ENCODE measurements around the gene B4GALNT3. TPM values are rescaled to one million over a fixed set of nuclear protein-coding genes. Genes with fewer than 3 reads are reported as not detected.
A peak's percentile ranks its signal among the peaks of the same experiment; 100 is the strongest.

The B4GALNT3 gene
- total RNA-seq, 1 experiment from 2014 or later: 77.9 TPM

GRCh38 chr12:601976-602699, 142.4 kb downstream of the B4GALNT3 start:
- intact Hi-C loops (cut with micrococcal nuclease; ENCODE audit: unreplicated experiment): no loop called here
- POLR2A ChIA-PET: no interaction called here
- Mint-ChIP-seq H3K9me3 (ENCODE audit: unreplicated experiment) (no peaks in the 10 kb centered on the region), H3K27me3 (ENCODE audit: insufficient read depth, unreplicated experiment) (no peaks in the 10 kb centered on the region), H3K27ac (ENCODE audit: unreplicated experiment) (no peak overlapping the region), H3K4me1 (ENCODE audit: low read depth, unreplicated experiment) (no peaks in the 10 kb centered on the region), H3K36me3 (ENCODE audit: insufficient read depth, unreplicated experiment) (no peaks in the 10 kb centered on the region), H3K4me3 (ENCODE audit: unreplicated experiment) (no peak overlapping the region)
- CTCF ChIA-PET: no interaction called here
- 0 out of 2 replicates have a peak, but pooled peaks cover 1% of the 10 kb centered on the region for H3K4me1 ChIP-seq
- H3K9me3 ChIP-seq: no peaks in the 10 kb centered on the region
- no peaks in the 10 kb centered on the region for H3K27me3 ChIP-seq (replicated peaks; ENCODE audit: control insufficient read depth, insufficient read depth, low read length)
- no peaks in the 10 kb centered on the region for H3K36me3 ChIP-seq (ENCODE audit: control insufficient read depth, insufficient read depth, low read length)
- H3K4me3 ChIP-seq (ENCODE audit: low read depth, low read length): no peak overlapping the region
- TF ChIP-seq CTCF (IDR thresholded peaks at IDR 0.05; ENCODE audit: insufficient read depth in 1 of 2, low read depth in 1 of 2, low read length in 1 of 2, severe bottlenecking in 1 of 2, unreplicated experiment in 1 of 2): no peak
- no TSS peak for BruUV-seq (replicated peaks)
- peak in 1 of 2 experiments; percentile 8 for DNase-seq

GRCh38 chr12:602700-603068, 142.9 kb downstream of the B4GALNT3 start:
- Histone ChIP-seq H3K4me1 (0 out of 2 replicates have a peak, but pooled peaks cover 7% of the 10 kb centered on the region), H3K9me3 (no peaks in the 10 kb centered on the region), H3K36me3 (ENCODE audit: control insufficient read depth, insufficient read depth, low read length) (no peaks in the 10 kb centered on the region), H3K4me3 (ENCODE audit: low read depth, low read length) (no peak overlapping the region), H3K27me3 (replicated peaks; ENCODE audit: control insufficient read depth, insufficient read depth, low read length) (no peaks in the 10 kb centered on the region)
- DNase-seq: peak in 1 of 2 experiments; percentile 7
- no peaks in the 10 kb centered on the region for H3K9me3 Mint-ChIP-seq (ENCODE audit: unreplicated experiment)
- CTCF ChIA-PET: no interaction called here
- no peak overlapping the region for H3K27ac Mint-ChIP-seq (ENCODE audit: unreplicated experiment)
- no peaks in the 10 kb centered on the region for H3K4me1 Mint-ChIP-seq (ENCODE audit: low read depth, unreplicated experiment)
- BruUV-seq (replicated peaks): no TSS peak
- POLR2A ChIA-PET: no interaction called here
- H3K36me3 Mint-ChIP-seq (ENCODE audit: insufficient read depth, unreplicated experiment): no peaks in the 10 kb centered on the region
- H3K4me3 Mint-ChIP-seq (ENCODE audit: unreplicated experiment): no peak overlapping the region
- H3K27me3 Mint-ChIP-seq (ENCODE audit: insufficient read depth, unreplicated experiment): no peaks in the 10 kb centered on the region
- intact Hi-C loops (cut with micrococcal nuclease; ENCODE audit: unreplicated experiment): no loop called here
- TF ChIP-seq CTCF (IDR thresholded peaks at IDR 0.05; ENCODE audit: insufficient read depth in 1 of 2, low read depth in 1 of 2, low read length in 1 of 2, severe bottlenecking in 1 of 2, unreplicated experiment in 1 of 2): no peak

- H3K36me3 ChIP-seq (ENCODE audit: control insufficient read depth, insufficient read depth, low read length): no peaks in the 10 kb centered on the region
- ChIA-PET POLR2A (no interaction called here), CTCF (no interaction called here)
- peak in 1 of 2 experiments; percentile 23 for DNase-seq
- intact Hi-C loops (cut with micrococcal nuclease; ENCODE audit: unreplicated experiment): no loop called here
- 0 out of 2 replicates have a peak, but pooled peaks cover 8% of the 10 kb centered on the region for H3K4me1 ChIP-seq
- no peaks in the 10 kb centered on the region for H3K9me3 ChIP-seq
- no peaks in the 10 kb centered on the region for H3K9me3 Mint-ChIP-seq (ENCODE audit: unreplicated experiment)
- no peak for TF ChIP-seq CTCF (IDR thresholded peaks at IDR 0.05; ENCODE audit: insufficient read depth in 1 of 2, low read depth in 1 of 2, low read length in 1 of 2, severe bottlenecking in 1 of 2, unreplicated experiment in 1 of 2)
- H3K4me3 ChIP-seq (ENCODE audit: low read depth, low read length): no peak overlapping the region
- H3K36me3 Mint-ChIP-seq (ENCODE audit: insufficient read depth, unreplicated experiment): no peaks in the 10 kb centered on the region
- no peaks in the 10 kb centered on the region for H3K27me3 Mint-ChIP-seq (ENCODE audit: insufficient read depth, unreplicated experiment)
- no peak overlapping the region for H3K4me3 Mint-ChIP-seq (ENCODE audit: unreplicated experiment)
- H3K27me3 ChIP-seq (replicated peaks; ENCODE audit: control insufficient read depth, insufficient read depth, low read length): no peaks in the 10 kb centered on the region
- no peak overlapping the region for H3K27ac Mint-ChIP-seq (ENCODE audit: unreplicated experiment)
- no peaks in the 10 kb centered on the region for H3K4me1 Mint-ChIP-seq (ENCODE audit: low read depth, unreplicated experiment)
- no TSS peak for BruUV-seq (replicated peaks)
Measured at GRCh38 chr12:604956-605355, 145.2 kb downstream of the B4GALNT3 start.
